ENCODE data around the gene SLC22A23. TPM values are rescaled to one million over a fixed set of nuclear protein-coding genes. Genes with fewer than 3 reads are reported as not detected.

Gene SLC22A23
- total RNA-seq, 1 donor: 9.0 TPM

DNA sequence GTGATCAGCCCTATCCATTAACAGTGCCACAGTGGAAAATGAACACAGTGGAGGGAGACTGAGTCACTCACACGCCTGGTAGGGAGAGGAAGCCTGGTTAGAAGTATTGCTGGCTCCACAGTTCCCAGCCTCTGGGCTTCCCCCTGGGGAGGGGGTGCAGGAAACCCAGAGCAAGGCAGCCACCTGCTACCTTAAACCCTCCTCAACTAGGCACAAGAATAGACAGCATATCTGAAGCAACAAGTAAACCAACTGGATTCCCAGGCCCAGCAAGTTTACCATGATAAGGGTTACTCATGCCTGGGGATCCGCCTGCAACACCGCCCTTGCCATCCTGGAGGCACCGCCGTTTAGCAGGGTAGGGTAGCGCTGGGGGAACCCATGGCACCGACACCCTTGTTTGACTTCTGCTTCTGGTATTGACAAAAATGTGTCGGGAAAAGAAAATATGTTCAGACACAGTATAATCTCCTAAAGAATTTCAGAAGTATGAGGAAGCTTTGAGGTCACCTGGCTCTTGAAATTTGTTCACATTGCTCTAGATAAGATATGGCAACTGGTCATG lies 38.3 kb downstream of the SLC22A23 start:
- peak; percentile 18 for DNase-seq (ENCODE audit: low read depth)
- TF ChIP-seq, protein P1, sequence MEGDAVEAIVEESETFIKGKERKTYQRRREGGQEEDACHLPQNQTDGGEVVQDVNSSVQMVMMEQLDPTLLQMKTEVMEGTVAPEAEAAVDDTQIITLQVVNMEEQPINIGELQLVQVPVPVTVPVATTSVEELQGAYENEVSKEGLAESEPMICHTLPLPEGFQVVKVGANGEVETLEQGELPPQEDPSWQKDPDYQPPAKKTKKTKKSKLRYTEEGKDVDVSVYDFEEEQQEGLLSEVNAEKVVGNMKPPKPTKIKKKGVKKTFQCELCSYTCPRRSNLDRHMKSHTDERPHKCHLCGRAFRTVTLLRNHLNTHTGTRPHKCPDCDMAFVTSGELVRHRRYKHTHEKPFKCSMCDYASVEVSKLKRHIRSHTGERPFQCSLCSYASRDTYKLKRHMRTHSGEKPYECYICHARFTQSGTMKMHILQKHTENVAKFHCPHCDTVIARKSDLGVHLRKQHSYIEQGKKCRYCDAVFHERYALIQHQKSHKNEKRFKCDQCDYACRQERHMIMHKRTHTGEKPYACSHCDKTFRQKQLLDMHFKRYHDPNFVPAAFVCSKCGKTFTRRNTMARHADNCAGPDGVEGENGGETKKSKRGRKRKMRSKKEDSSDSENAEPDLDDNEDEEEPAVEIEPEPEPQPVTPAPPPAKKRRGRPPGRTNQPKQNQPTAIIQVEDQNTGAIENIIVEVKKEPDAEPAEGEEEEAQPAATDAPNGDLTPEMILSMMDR (IDR thresholded peaks at IDR 0.05; ENCODE audit: insufficient read depth, low read length): no peak
- H3K4me3 ChIP-seq (ENCODE audit: low read depth, low read length): no peak overlapping the region

DNA sequence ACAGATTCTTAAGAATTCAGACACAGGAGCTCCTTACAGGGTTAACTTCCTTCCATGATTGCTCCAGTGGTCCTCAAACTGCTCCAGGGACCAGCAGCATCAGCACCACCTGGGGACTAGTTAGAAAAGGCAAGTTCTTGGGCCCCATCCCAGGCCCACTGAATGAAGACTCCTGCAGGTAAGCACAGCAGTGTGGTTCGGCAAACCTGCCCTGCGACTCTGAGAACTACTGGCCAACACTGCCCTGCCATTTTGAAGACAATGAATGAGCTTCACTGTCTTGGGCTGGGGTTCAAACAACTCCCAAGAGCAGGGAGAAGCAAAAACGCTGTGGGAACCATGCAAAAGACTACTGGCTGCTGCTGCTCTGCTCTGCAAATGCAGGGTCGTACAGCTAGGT lies 39.4 kb downstream of the SLC22A23 start:
- TF ChIP-seq, protein P1 (IDR thresholded peaks at IDR 0.05; ENCODE audit: insufficient read depth, low read length): no peak
- no peak for DNase-seq (ENCODE audit: low read depth)
- no peak overlapping the region for H3K4me3 ChIP-seq (ENCODE audit: low read depth, low read length)

DNA sequence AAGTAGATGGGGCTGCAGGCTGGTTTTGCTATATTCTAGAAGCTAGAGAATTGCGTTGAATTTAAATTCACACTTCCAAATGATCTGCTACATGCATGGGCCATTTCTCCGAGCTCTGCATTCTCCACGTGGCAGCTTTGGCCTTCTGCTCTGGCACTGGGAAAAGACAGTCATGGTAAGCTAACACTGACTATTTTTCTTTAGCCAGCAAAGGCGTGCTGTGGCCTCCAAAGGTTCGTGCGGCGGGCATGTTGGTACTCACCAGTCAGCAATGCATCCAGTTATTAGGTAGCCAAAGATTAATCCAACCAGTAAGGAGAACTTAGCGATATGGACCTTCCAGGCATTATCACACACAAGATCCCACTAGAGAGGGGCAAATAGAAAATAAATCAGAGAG lies 41.4 kb downstream of the SLC22A23 start:
- TF ChIP-seq, protein P1 (IDR thresholded peaks at IDR 0.05; ENCODE audit: insufficient read depth, low read length): no peak
- no peak for DNase-seq (ENCODE audit: low read depth)
- H3K4me3 ChIP-seq (ENCODE audit: low read depth, low read length): no peak overlapping the region

DNA sequence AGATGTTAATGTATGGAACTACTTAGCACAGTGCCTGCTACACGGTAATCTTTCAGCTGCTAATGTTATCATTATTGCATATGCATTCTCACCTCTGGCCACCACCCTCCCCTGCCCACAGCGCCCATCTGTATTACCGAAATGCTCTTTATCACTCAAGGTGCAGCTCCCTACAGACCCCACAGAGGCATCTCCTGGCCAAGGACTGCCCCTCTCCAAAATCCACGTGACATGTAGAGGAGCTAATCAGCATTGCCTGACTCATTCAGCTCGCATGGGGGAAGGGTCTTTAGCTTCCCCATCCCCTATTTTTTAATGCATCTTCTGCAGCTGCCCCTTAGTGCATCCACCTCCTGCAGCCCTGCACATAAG lies 41.8 kb downstream of the SLC22A23 start:
- no peak overlapping the region for H3K4me3 ChIP-seq (ENCODE audit: low read depth, low read length)
- TF ChIP-seq, protein P1 (IDR thresholded peaks at IDR 0.05; ENCODE audit: insufficient read depth, low read length): no peak
- no peak for DNase-seq (ENCODE audit: low read depth)

DNA sequence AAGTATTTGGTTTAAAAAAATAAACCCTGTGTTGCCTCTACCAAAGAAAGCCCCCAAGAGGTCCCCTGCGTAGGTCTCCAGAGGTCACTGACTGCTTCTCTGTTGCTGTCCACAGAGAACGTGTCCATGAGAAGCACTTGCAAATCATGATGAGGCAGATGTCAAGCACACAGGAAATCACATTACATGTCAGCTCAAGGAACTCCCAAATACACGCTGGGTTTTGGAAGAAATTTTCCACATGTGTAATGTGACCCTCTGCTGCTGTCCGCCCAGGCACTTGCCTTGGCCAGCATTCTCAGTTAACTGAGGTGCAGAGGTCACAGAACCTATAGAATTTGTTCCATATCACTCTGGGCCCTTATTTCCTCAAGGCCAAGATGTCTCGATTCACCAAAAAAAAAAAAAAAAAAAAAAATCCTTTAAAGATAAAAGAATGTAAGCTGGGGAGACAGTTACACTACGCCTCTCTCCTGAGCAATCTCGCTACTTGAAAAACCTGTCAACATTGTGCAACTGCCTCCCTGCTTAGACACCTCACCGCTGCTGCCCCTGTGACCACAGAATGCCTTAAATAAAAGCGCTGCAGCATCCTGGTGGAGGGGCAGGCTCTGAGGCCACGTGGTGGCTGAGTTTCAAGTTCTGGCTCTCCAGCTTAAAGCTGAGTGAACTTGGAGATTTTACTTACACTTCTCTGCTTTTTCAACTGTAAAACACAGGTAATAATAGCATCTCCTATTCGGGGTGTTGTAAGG lies 42.3 kb downstream of the SLC22A23 start:
- DNase-seq (ENCODE audit: low read depth): no peak
- H3K4me3 ChIP-seq (ENCODE audit: low read depth, low read length): no peak overlapping the region
- TF ChIP-seq, protein P1 (IDR thresholded peaks at IDR 0.05; ENCODE audit: insufficient read depth, low read length): no peak

DNA sequence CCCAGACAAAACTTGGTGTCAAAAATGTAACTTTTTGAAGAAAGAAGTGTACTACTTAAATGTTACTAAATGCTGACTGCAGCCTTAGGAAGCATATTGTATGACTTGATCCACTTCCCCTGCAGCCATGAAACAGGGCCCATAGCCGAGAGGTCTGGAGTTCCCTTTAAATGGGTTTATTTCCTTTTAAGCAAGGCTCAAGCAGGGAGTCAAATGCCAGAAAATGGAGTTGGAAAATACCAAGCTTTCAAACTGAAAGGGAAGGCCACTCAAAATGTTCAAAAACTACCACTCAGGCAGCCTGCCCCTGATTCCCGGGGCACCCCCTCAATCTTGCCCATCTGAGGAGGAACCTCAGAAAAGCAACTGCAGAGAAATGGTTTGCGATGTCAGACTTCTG lies 43.3 kb downstream of the SLC22A23 start:
- TF ChIP-seq, protein P1 (IDR thresholded peaks at IDR 0.05; ENCODE audit: insufficient read depth, low read length): no peak
- H3K4me3 ChIP-seq (ENCODE audit: low read depth, low read length): no peak overlapping the region
- DNase-seq (ENCODE audit: low read depth): no peak

Data from fibroblast of the aortic adventitia (primary cell).